AG09319 (cell line): Measurements from ENCODE around the gene MYBBP1A.

ENCODE experiments used
- DNase-seq: peaks from one replicate; pipeline ENCODE4 v3.0.0-alpha.2; 2010; ENCODE audit warnings: low read depth; ENCODE audit errors: extremely low read depth
- TF ChIP-seq, protein P1 (sequence below): IDR thresholded peaks from 2 replicates; pipeline ENCODE4 v1.5.1; 2011; ENCODE audit warnings: low read depth, mild to moderate bottlenecking, inconsistent platforms, low read length, moderate library complexity

Gene MYBBP1A

DNA sequence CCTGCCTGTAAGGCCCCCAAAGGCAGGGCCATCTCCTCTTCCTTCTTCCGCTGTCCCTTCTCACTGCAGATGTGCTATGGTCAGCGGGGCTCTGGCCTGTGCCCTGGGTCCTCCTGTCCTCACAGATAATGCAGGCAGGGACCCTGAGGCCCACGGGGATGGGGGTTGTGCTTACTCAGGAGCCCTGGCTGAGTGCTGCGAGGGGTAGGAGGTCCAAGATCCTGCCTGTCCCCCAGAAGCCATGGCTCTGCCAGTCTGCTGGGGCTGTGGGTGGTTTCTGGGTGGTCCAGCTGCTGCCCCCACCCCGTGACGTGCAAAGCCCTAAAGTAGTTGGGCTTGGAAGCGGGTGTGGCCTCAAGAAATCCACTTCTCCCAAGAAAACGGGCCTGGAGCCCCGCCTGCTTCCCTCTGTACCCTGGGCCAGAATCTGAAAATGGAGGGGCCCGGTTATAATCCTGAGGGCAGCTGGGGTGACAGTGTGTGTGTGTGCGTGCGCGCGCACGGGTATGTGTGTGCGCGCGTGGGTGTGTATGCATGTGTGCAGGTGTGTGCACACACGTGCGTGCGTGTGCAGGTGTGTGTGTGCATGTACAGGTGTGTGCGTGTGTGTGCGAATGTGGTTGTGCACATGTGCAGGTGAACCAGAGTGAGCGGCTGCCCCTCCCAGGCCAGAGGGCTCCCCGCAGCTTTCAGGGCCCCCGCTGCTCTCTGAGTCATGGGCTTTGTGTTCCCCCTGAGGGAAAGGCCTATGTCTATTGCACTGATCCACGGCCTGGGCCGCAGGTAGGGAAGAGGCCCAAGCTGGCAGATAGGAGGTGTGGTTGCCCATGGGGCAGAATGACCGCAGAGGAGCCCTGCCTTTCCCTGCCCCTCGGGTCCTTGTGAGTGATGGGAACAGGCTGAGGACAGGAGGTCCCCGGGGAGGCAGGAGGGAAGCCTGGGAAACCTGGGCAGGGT, 42.8 kb downstream of the MYBBP1A start:
- TF ChIP-seq, protein P1, sequence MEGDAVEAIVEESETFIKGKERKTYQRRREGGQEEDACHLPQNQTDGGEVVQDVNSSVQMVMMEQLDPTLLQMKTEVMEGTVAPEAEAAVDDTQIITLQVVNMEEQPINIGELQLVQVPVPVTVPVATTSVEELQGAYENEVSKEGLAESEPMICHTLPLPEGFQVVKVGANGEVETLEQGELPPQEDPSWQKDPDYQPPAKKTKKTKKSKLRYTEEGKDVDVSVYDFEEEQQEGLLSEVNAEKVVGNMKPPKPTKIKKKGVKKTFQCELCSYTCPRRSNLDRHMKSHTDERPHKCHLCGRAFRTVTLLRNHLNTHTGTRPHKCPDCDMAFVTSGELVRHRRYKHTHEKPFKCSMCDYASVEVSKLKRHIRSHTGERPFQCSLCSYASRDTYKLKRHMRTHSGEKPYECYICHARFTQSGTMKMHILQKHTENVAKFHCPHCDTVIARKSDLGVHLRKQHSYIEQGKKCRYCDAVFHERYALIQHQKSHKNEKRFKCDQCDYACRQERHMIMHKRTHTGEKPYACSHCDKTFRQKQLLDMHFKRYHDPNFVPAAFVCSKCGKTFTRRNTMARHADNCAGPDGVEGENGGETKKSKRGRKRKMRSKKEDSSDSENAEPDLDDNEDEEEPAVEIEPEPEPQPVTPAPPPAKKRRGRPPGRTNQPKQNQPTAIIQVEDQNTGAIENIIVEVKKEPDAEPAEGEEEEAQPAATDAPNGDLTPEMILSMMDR: no peak
- DNase-seq: no peak

DNA sequence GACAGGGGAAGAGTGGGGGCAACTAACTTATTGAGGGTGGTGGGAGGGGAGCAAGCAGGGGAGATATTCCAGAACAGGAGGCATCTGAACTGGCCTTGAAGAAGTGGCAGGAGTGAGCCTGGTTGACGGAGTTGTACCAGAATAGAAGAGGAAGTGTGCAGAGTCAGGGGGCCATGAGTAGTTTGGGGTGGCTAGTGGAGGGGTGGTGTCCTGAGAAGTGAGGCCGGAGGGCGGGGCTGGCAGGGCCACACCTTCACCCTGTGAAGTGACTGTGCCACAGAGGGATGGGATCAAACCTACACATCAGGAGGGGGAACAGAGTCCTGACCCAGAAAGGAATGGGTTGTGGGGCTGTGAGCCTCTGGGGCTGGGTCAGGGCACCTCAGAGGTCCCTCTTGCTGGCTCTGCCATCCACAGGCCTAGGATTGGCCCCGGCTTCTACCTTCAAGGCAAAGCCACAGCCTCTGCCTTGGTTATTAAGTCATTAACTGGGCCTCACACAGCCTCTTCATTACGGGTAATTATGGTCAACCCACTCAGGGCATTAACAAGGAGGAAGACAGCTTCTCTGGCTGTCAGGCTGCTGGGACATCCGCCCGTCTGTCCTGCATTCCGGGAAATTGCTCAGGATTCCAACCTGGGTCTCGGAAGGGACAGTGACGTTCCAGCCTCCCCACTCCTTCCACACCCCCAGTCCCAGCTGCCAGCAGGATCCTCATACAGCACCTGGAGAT, 43.8 kb downstream of the MYBBP1A start:
- TF ChIP-seq, protein P1: no peak
- DNase-seq: no peak

DNA sequence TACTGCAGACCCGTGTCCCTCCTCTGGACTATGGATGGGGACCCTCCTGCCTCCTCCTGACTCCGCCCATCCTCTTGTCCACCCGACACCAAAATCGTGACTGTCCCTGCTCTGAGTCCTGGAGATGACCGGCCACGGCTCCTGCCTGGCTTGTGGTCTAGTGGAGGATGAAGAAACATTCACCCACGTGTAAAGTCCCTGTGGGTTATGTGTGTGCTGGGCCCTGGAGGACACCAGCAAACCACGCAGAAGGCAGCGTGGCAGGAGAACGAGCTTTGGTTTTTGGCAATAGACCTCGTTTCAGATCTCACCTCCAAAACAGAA, 44.6 kb downstream of the MYBBP1A start:
- DNase-seq: no peak
- TF ChIP-seq, protein P1: no peak

DNA sequence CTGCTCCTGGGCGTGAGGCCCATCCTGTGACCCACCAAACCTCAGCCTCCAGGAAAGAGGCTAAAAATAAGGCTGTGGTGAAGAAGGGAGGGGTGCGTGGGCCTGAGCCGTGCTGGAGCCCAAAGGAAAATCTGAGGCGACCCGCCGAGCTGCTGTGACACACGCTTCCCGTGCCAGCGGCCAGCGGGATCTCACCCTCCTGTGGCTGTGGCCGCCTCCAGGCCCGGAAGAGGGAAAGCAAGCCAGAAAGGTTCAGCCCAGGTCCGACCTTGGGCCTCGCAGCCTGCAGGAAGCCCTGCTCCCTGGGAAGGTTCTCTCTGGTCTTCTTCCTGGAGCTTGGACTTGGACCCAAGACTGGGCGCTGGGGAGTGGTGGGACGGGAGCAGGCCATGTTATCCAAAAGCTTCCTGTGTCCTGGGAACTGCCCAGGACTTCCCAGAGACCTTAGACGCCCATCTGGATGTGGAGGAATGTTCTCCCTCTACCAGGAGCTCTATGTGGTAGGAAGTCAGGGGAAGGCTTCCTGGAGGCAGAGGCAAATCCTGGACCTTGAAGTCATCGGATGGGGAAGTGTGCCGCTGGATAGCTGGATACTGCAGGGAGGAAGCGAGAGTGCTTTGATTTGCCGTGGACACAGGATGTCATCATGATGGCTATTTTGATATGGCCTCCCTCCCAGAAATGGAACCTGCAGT, 45.1 kb downstream of the MYBBP1A start:
- DNase-seq: no peak

DNA sequence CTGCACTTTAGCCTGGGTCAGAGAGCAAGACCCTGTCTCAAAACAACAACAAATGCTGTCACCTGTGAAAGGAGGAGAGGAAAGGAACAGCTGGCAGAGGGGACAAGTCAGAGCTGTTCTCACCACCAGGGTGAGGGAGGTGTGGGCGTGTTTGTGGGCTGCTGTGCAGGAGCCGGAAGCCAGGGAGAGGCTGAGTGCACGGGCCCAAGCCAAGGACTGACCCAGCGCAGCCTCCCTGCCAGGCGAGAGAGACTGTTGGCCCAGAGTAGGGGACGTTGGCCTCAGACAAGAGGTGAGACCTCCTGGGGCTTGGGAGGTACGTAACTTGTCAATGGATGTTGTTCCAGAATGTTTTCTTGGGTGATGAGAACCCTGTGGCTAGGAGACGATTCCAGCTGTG, 45.8 kb downstream of the MYBBP1A start:
- DNase-seq: no peak
- TF ChIP-seq, protein P1: no peak

More for the DNA sequence above, 45.1 kb downstream of the MYBBP1A start:
- TF ChIP-seq, protein P1: no peak

DNA sequence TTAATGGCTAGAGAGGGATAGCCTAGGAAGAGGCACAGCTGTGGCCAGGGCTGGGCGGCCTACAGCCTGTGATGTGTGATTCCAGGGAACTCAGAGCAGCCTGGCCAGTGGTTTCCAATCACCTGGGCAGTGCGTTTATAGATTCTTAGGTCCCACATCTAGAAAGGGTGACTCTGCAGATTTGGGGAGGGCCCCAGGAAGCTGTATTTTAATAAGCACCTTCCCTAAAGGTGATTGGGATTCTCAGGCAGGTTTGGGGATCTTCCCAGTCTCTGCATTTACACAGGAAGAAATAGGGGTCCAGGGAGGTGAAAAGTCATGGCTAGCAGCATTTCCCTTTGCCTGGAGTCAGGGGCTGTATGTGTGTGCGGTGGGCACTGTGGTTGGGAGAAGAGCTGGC, 47.0 kb downstream of the MYBBP1A start:
- TF ChIP-seq, protein P1: no peak
- no peak for DNase-seq
